Measurements from ENCODE around the gene UBE2R2.

Gene UBE2R2

DNA sequence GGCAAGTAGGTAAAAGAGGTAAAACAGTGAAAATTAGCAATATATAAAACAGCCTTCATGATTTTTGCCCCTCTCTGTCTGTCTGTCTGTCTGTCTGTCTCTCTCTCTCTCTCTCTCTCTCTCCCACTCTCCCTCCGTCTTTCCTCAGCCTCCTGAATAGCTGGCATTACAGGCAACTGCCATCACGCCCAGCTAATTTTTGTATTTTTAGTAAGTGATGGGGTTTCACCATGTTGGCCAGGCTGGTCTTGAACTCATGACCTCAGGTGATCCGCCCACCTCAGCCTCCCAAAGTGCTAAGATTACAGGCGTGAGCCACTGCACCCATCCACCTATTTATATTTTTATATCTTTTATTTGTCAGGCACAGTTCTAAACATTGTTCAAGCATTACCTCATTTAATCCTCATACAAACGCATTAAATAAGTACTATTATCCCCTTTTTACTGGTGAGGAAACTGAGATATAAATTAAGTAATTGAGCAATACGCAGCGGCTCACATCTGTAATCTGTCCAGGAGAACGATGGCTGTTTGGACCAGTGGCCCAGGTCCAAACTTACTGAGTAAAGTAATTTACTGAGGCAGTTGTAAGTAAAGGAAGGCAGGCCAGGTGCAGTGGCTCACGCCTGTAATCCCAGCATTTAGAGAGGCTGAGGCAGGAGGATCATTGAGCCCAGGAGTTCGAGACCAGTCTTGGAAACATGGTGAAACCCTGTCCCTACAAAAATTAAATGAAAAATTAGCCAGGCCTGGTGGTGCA, 60.9 kb downstream of the UBE2R2 start:
- H3K4me3 ChIP-seq (ENCODE audit: control insufficient read depth, low read depth, low read length), result no peak overlapping the region
- TF ChIP-seq, protein P1, sequence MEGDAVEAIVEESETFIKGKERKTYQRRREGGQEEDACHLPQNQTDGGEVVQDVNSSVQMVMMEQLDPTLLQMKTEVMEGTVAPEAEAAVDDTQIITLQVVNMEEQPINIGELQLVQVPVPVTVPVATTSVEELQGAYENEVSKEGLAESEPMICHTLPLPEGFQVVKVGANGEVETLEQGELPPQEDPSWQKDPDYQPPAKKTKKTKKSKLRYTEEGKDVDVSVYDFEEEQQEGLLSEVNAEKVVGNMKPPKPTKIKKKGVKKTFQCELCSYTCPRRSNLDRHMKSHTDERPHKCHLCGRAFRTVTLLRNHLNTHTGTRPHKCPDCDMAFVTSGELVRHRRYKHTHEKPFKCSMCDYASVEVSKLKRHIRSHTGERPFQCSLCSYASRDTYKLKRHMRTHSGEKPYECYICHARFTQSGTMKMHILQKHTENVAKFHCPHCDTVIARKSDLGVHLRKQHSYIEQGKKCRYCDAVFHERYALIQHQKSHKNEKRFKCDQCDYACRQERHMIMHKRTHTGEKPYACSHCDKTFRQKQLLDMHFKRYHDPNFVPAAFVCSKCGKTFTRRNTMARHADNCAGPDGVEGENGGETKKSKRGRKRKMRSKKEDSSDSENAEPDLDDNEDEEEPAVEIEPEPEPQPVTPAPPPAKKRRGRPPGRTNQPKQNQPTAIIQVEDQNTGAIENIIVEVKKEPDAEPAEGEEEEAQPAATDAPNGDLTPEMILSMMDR (IDR thresholded peaks at IDR 0.05; ENCODE audit: control insufficient read depth, insufficient read depth, low read depth, low read length, missing control alignments), result no peak
- DNase-seq (ENCODE audit: low read depth), result no peak

DNA sequence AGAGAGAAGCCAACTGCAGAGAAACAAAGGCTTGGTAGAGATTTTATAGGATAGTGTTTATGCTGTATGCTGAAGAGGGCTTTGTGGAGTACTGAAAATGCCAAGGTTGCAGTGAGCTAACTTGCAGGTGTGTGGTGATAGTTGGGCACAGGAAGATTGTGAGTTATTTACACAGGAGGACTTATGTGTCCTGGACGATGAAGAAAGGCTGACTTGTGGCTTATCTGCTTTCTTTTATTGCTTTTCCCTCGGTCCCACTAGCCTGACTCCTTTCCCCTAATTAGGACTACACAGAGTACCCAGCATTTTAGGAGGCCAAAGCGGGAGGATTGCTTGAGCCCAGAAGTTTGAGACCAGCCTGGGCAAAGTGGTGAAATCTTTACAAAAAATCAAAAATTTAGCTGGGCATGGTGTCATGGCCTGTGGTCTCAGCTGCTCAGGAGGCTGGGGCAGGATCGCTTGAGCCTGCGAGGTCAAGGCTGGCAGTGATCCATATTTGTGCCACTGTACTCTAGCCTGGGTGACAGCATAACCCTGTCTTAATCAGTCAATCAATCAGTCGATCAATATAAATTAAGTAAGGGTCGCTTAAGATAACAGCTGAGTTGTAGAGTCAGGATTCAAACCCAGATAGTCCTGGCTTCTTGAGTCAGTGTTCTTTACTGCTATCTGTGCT, 61.9 kb downstream of the UBE2R2 start:
- H3K4me3 ChIP-seq (ENCODE audit: control insufficient read depth, low read depth, low read length), result no peak overlapping the region
- TF ChIP-seq, protein P1 (IDR thresholded peaks at IDR 0.05; ENCODE audit: control insufficient read depth, insufficient read depth, low read depth, low read length, missing control alignments), result no peak
- no peak for DNase-seq (ENCODE audit: low read depth)

- no peak for DNase-seq (ENCODE audit: low read depth)
- TF ChIP-seq, protein P1 (IDR thresholded peaks at IDR 0.05; ENCODE audit: control insufficient read depth, insufficient read depth, low read depth, low read length, missing control alignments), result no peak
Observed at GRCh38 chr9:33880211-33881089, 63.5 kb downstream of the UBE2R2 start.

DNA sequence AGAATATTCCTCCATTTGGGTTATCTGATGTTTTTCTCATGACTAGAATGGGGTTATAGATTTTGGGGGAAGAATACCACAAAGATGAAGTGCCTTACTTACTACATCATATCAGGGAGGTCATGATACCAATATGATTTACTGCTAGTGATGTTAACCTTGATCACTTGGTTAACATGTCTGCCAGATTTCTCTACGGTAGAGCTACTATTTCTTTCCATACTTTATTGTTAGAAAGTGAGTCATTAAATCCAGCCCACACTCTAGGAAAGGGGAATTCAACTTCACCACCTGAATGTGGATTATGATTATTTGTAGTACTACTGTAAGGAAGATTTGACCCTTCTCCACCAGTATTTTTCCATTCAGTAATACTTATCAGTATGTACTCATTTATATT, 64.7 kb downstream of the UBE2R2 start:
- TF ChIP-seq, protein P1 (IDR thresholded peaks at IDR 0.05; ENCODE audit: control insufficient read depth, insufficient read depth, low read depth, low read length, missing control alignments), result no peak
- DNase-seq (ENCODE audit: low read depth), result no peak
- no peak overlapping the region for H3K4me3 ChIP-seq (ENCODE audit: control insufficient read depth, low read depth, low read length)

More at GRCh38 chr9:33880211-33881089, 63.5 kb downstream of the UBE2R2 start:
- H3K4me3 ChIP-seq (ENCODE audit: control insufficient read depth, low read depth, low read length), result no peak overlapping the region

GRCh38 chr9:33884856-33885701, 68.1 kb downstream of the UBE2R2 start:
- TF ChIP-seq, protein P1 (IDR thresholded peaks at IDR 0.05; ENCODE audit: control insufficient read depth, insufficient read depth, low read depth, low read length, missing control alignments), result no peak
- DNase-seq (ENCODE audit: low read depth), result no peak
- no peak overlapping the region for H3K4me3 ChIP-seq (ENCODE audit: control insufficient read depth, low read depth, low read length)

Data from AG09309 (cell line).